Liver (tissue), 3 donors: ENCODE data around the gene ROBO2.

Source experiments
- TAF1 ChIP-seq: conservative IDR thresholded peaks from 2 replicates; pipeline ENCODE4 v1.6.1; 2016; ENCODE audit warnings: antibody characterized with exemption, mild to moderate bottlenecking
- TF ChIP-seq, protein P1 (sequence below): fragments of 150-350 bp; IDR thresholded peaks from 2 replicates; pipeline ENCODE4 v1.5.1; 2017; ENCODE audit warnings: improper control_type of control experiment, low read depth, low read length; ENCODE audit not compliant: missing input control
- donor health status: healthy.
- donor health status: healthy.

DNA sequence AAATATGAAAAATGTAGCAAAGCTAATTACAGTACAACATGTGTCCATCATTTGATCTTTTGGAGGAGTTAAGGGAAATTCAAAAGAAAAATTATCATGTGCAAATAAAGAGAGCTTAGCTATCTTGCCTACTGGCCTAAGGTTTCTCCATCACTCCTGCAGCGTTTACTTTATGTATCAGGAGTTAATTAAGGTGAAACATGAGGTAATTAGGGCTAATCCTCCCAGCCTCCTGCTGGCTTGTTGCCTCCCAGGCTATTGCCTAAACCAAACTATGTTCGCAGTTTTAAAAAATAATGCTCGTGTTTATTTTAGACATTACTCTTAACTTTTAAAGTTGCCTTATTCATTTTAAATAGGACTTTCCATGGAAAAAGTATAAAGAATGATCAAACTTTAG lies 367.5 kb downstream of the ROBO2 start:
- TF ChIP-seq, protein P1, sequence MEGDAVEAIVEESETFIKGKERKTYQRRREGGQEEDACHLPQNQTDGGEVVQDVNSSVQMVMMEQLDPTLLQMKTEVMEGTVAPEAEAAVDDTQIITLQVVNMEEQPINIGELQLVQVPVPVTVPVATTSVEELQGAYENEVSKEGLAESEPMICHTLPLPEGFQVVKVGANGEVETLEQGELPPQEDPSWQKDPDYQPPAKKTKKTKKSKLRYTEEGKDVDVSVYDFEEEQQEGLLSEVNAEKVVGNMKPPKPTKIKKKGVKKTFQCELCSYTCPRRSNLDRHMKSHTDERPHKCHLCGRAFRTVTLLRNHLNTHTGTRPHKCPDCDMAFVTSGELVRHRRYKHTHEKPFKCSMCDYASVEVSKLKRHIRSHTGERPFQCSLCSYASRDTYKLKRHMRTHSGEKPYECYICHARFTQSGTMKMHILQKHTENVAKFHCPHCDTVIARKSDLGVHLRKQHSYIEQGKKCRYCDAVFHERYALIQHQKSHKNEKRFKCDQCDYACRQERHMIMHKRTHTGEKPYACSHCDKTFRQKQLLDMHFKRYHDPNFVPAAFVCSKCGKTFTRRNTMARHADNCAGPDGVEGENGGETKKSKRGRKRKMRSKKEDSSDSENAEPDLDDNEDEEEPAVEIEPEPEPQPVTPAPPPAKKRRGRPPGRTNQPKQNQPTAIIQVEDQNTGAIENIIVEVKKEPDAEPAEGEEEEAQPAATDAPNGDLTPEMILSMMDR, result no peak
- no peak for TF ChIP-seq TAF1
